HepG2 (cell line): ENCODE data around the gene CCDC142. TPM values are rescaled to one million over a fixed set of nuclear protein-coding genes. Genes with fewer than 3 reads are reported as not detected.

Experiments used
- ATF2 ChIP-seq: sonication (generic); formaldehyde crosslinking; IDR thresholded peaks from 2 replicates; pipeline ENCODE4 v1.4.0; 2020; ENCODE audit warnings: missing genetic modification reagents
- CREB3 ChIP-seq: sonication (generic); formaldehyde crosslinking; IDR thresholded peaks from 2 replicates; pipeline ENCODE4 v1.5.0; 2020; ENCODE audit warnings: missing genetic modification reagents
- DPF2 ChIP-seq: sonication (generic); formaldehyde crosslinking; IDR thresholded peaks from 2 replicates; pipeline ENCODE4 v1.4.0; 2020; ENCODE audit warnings: mild to moderate bottlenecking, low read depth, missing genetic modification reagents, borderline replicate concordance
- HNRNPH1 ChIP-seq: fragments of 200-400 bp; formaldehyde crosslinking; optimal IDR thresholded peaks from 2 replicates; pipeline ENCODE3; 2017; ENCODE audit warnings: mild to moderate bottlenecking, low read depth, low read length
- ISX ChIP-seq: sonication (generic); formaldehyde crosslinking; conservative IDR thresholded peaks from 2 replicates; pipeline ENCODE4 v1.5.0; 2020; ENCODE audit warnings: missing genetic modification reagents
- NFIB ChIP-seq: sonication (generic); formaldehyde crosslinking; IDR thresholded peaks from 2 replicates; pipeline ENCODE4 v1.9.0; 2021; ENCODE audit warnings: missing genetic modification reagents, mild to moderate bottlenecking, borderline replicate concordance
- NR2F1 ChIP-seq, 2 experiments: fragments of 450-650 bp in 1 of 2; formaldehyde crosslinking in 1 of 2; IDR thresholded peaks; 2 replicates each; pipeline versions ENCODE4 v1.5.0 to v1.6.1; 2016 to 2020; ENCODE audit warnings: mild to moderate bottlenecking in 1 of 2, missing compliant biosample characterization in 1 of 2, missing genetic modification reagents in 1 of 2, moderate library complexity in 1 of 2
- PREB ChIP-seq: sonication (generic); formaldehyde crosslinking; IDR thresholded peaks from 2 replicates; pipeline ENCODE4 v1.4.0; 2020; ENCODE audit warnings: missing genetic modification reagents
- RERE ChIP-seq: IDR thresholded peaks from 2 replicates; pipeline ENCODE4 v1.6.1; 2016; ENCODE audit warnings: low read depth, missing genetic modification reagents, missing compliant biosample characterization
- RFXAP ChIP-seq: sonication (generic); formaldehyde crosslinking; IDR thresholded peaks from 2 replicates; pipeline ENCODE4 v1.4.0; 2020; ENCODE audit warnings: missing genetic modification reagents, borderline replicate concordance
- TEF ChIP-seq: sonication (generic); formaldehyde crosslinking; IDR thresholded peaks from 2 replicates; pipeline ENCODE4 v1.5.0; 2020; ENCODE audit warnings: missing genetic modification reagents
- ZBTB3 ChIP-seq: sonication (generic); formaldehyde crosslinking; IDR thresholded peaks from 2 replicates; pipeline ENCODE4 v1.4.0; 2020; ENCODE audit warnings: low read depth, mild to moderate bottlenecking, moderate library complexity, missing genetic modification reagents, borderline replicate concordance
- ZFX ChIP-seq: sonication (generic); formaldehyde crosslinking; IDR thresholded peaks from 2 replicates; pipeline ENCODE4 v1.4.0; 2020; ENCODE audit warnings: mild to moderate bottlenecking, low read depth, missing genetic modification reagents, moderate library complexity
- ZHX1 ChIP-seq: sonication (generic); formaldehyde crosslinking; IDR thresholded peaks from 2 replicates; pipeline ENCODE4 v1.8.1; 2022; ENCODE audit warnings: low read depth, mild to moderate bottlenecking, missing genetic modification reagents
- ZNF34 ChIP-seq: sonication (generic); formaldehyde crosslinking; IDR thresholded peaks from 2 replicates; pipeline ENCODE4 v1.4.0; 2020; ENCODE audit warnings: mild to moderate bottlenecking, missing genetic modification reagents, borderline replicate concordance
- ZNF556 ChIP-seq: sonication (generic); formaldehyde crosslinking; IDR thresholded peaks from 2 replicates; pipeline ENCODE4 v1.4.0; 2020; ENCODE audit warnings: mild to moderate bottlenecking, missing genetic modification reagents, borderline replicate concordance
- ZNF567 ChIP-seq: sonication (generic); formaldehyde crosslinking; IDR thresholded peaks from 2 replicates; pipeline ENCODE4 v1.8.1; 2023; ENCODE audit warnings: mild to moderate bottlenecking, missing genetic modification reagents, borderline replicate concordance
- polyA plus RNA-seq, 8 experiments: library from polyadenylated mRNA; depleted of rRNA in 3 of 8; stranded (reverse) in 7 of 8; unstranded in 1 of 8; fragments of >200 nt; fragmentation: Illumina TruSeq in 4 of 8; extraction: Trizol in 4 of 8; gene quantifications; 2 replicates each; pipeline versions ENCODE4 v1.2.1 to v1.2.3, GENCODE V29; 2011 to 2016; ENCODE audit warnings: low read depth in 4 of 8, missing spikeins in 1 of 8, mixed read lengths in 1 of 8; ENCODE audit not compliant: insufficient read depth in 1 of 8
- total RNA-seq, 5 experiments: library from RNA; depleted of rRNA; stranded (reverse); fragments of >200 nt; fragmentation: Illumina TruSeq; extraction: Trizol; gene quantifications; 2 replicates each; pipeline ENCODE4 v1.2.3, GENCODE V29; 2016; ENCODE audit warnings: low read depth in 1 of 5

Gene CCDC142
- total and polyA plus RNA-seq, 2 of the 13 experiments (the other 11 are each of a cell fraction or from before 2014, with no cell fraction given), result 14.7 to 30.4 TPM

- TF ChIP-seq RERE (CRISPR knock-in tag) (peak; percentile 55; the same call in 1 of the 2 replicates), ZFX (no peak), ZNF34 (no peak), PREB (no peak), DPF2 (CRISPR knock-in tag) (no peak), ZNF567 (CRISPR knock-in tag) (no peak), RFXAP (CRISPR knock-in tag) (no peak), ZHX1 (CRISPR knock-in tag) (peak; percentile 29; the same call in 1 of the 2 replicates), ZNF556 (CRISPR knock-in tag) (no peak), ZBTB3 (no peak), CREB3 (CRISPR knock-in tag) (no peak), NFIB (CRISPR knock-in tag) (no peak), HNRNPH1 (no peak), TEF (CRISPR knock-in tag) (no peak), ATF2 (no peak), ISX (no peak), NR2F1 (CRISPR knock-in tag; IDR thresholded peaks at IDR 0.05) (no peak)
These were observed 3.3 kb upstream of the CCDC142 start (continued) for GRCh38 chr2:74486141-74486540.
